Mammary epithelial cell (primary cell): ENCODE data around the gene FAF2.

Experiments
- EZH2 ChIP-seq: IDR thresholded peaks from 2 replicates; pipeline ENCODE4 v1.6.1; 2012; ENCODE audit warnings: low read length, inconsistent platforms, borderline replicate concordance
- TF ChIP-seq, protein P1 (sequence below), 2 donors: IDR thresholded peaks in 1 of 2; conservative IDR thresholded peaks in 1 of 2; 2 replicates each; pipeline ENCODE4 v1.5.1; 2011 to 2012; ENCODE audit warnings: inconsistent platforms in 2 of 2, low read length in 2 of 2, mild to moderate bottlenecking in 2 of 2, control low read depth in 1 of 2, low read depth in 1 of 2; ENCODE audit not compliant: insufficient read depth in 1 of 2; ENCODE audit errors: extremely low read depth in 1 of 2

DNA sequence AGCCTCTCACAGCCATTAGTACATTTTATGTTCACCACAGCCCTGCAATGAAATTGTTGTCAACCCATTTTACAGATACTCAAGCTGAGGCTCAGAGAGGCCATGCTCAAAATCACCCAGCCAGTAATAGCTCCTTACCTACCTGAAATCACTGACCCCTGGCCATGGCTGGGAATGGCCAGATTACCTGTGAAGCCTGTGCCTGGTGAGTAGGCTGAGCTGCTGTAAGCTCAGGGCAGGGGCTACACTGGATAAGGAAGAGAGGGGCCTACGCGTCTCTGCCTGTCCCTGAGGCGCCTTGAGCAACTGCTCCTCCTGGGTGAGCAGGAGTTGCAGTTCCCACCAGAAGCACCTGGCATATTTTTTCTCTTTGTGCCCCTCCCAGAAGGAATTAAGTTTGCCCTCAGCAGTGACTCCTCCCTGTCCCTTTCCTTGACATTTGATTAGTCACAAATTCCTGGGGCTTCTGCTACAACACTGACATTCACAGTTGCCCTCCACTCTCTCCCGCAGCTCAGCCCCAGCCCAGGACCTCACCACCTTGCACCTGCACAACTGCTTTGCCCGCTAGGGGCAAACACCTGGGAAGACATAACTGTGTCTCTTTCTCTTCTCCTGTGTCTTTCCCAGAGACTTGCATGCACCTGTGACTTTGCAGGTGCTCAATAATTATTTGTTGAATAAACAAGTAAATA lies 37.6 kb upstream of the FAF2 start:
- no peak for TF ChIP-seq EZH2
- TF ChIP-seq, protein P1, sequence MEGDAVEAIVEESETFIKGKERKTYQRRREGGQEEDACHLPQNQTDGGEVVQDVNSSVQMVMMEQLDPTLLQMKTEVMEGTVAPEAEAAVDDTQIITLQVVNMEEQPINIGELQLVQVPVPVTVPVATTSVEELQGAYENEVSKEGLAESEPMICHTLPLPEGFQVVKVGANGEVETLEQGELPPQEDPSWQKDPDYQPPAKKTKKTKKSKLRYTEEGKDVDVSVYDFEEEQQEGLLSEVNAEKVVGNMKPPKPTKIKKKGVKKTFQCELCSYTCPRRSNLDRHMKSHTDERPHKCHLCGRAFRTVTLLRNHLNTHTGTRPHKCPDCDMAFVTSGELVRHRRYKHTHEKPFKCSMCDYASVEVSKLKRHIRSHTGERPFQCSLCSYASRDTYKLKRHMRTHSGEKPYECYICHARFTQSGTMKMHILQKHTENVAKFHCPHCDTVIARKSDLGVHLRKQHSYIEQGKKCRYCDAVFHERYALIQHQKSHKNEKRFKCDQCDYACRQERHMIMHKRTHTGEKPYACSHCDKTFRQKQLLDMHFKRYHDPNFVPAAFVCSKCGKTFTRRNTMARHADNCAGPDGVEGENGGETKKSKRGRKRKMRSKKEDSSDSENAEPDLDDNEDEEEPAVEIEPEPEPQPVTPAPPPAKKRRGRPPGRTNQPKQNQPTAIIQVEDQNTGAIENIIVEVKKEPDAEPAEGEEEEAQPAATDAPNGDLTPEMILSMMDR (conservative IDR thresholded peaks at IDR 0.05 in 1 of 2, IDR thresholded peaks at IDR 0.05 in 1 of 2; ENCODE audit: extremely low read depth in 1 of 2, insufficient read depth in 1 of 2, low read depth in 1 of 2, low read length in 2 of 2) = peak; percentile 17 to 39
